ENCODE measurements around the gene ADAM19. TPM values are rescaled to one million over a fixed set of nuclear protein-coding genes. Genes with fewer than 3 reads are reported as not detected.
A peak's percentile ranks its signal among the peaks of the same experiment; 100 is the strongest.

Gene ADAM19
- total RNA-seq, 4 donors from 2014 or later: 2.4 to 25.6 (median 15.3) TPM

- TF ChIP-seq CTCF (IDR thresholded peaks at IDR 0.05) (no peak), POLR2A (IDR thresholded peaks at IDR 0.05) (no peak)
- H3K27me3 ChIP-seq: no peaks in the 10 kb centered on the region
- no peak for DNase-seq
- intact Hi-C loops (cut with DNase I; ENCODE audit: low total_unique reads): no loop called here
- no peaks in the 10 kb centered on the region for H3K4me1 ChIP-seq
- H3K9me3 ChIP-seq: no peaks in the 10 kb centered on the region
- H3K4me3 ChIP-seq: no peak overlapping the region
- H3K36me3 ChIP-seq: no peaks in the 10 kb centered on the region
- peak overlapping the region in 1 of 2 donors; percentile 50 for H3K27ac ChIP-seq
Observed at GRCh38 chr5:157562111-157562581, 13.4 kb downstream of the ADAM19 start.

GRCh38 chr5:157561110-157561509 is 14.5 kb downstream of the ADAM19 start:
- Histone ChIP-seq H3K27ac (peak overlapping the region in 1 of 2 donors; percentile 50), H3K4me1 (no peaks in the 10 kb centered on the region), H3K27me3 (no peaks in the 10 kb centered on the region), H3K4me3 (no peak overlapping the region), H3K9me3 (no peaks in the 10 kb centered on the region), H3K36me3 (no peaks in the 10 kb centered on the region)
- intact Hi-C loops (cut with DNase I; ENCODE audit: low total_unique reads): no loop called here
- TF ChIP-seq POLR2A (IDR thresholded peaks at IDR 0.05): no peak
- no peak for TF ChIP-seq CTCF (IDR thresholded peaks at IDR 0.05)
- DNase-seq: no peak

- TF ChIP-seq POLR2A (IDR thresholded peaks at IDR 0.05) (no peak), CTCF (IDR thresholded peaks at IDR 0.05) (no peak)
- DNase-seq: no peak
Observed at GRCh38 chr5:157559301-157559700, 16.3 kb downstream of the ADAM19 start.

GRCh38 chr5:157558681-157559080 is 16.9 kb downstream of the ADAM19 start:
- Histone ChIP-seq H3K36me3 (no peaks in the 10 kb centered on the region), H3K4me1 (peaks cover 6 to 10% of the 10 kb centered on the region in 2 donors), H3K27me3 (no peaks in the 10 kb centered on the region), H3K9me3 (no peaks in the 10 kb centered on the region), H3K27ac (no peak overlapping the region), H3K4me3 (no peak overlapping the region)
- intact Hi-C loops (cut with DNase I; ENCODE audit: low total_unique reads): no loop called here
- no peak for DNase-seq
- TF ChIP-seq POLR2A (IDR thresholded peaks at IDR 0.05): no peak
- TF ChIP-seq CTCF (IDR thresholded peaks at IDR 0.05): no peak

More at GRCh38 chr5:157559301-157559700, 16.3 kb downstream of the ADAM19 start:
- H3K4me1 ChIP-seq: peaks cover 3 to 5% of the 10 kb centered on the region in 2 donors
- H3K9me3 ChIP-seq: no peaks in the 10 kb centered on the region
- intact Hi-C loops (cut with DNase I; ENCODE audit: low total_unique reads): no loop called here
- H3K27me3 ChIP-seq: no peaks in the 10 kb centered on the region
- H3K27ac ChIP-seq: no peak overlapping the region
- H3K4me3 ChIP-seq: no peak overlapping the region
- no peaks in the 10 kb centered on the region for H3K36me3 ChIP-seq

GRCh38 chr5:157558041-157558595 is 17.5 kb downstream of the ADAM19 start:
- intact Hi-C loops (cut with DNase I; ENCODE audit: low total_unique reads): no loop called here
- Histone ChIP-seq H3K4me1 (peaks cover 6 to 10% of the 10 kb centered on the region in 2 donors), H3K27ac (no peak overlapping the region), H3K4me3 (no peak overlapping the region), H3K27me3 (no peaks in the 10 kb centered on the region), H3K36me3 (no peaks in the 10 kb centered on the region), H3K9me3 (no peaks in the 10 kb centered on the region)
- no peak for DNase-seq
- no peak for TF ChIP-seq POLR2A (IDR thresholded peaks at IDR 0.05)
- TF ChIP-seq CTCF (IDR thresholded peaks at IDR 0.05): no peak

Measured in uterus (tissue), 4 donors.